ENCODE results near the gene FAM98B. TPM values are rescaled to one million over a fixed set of nuclear protein-coding genes. Genes with fewer than 3 reads are reported as not detected.
A peak's percentile ranks its signal among the peaks of the same experiment; 100 is the strongest.

The FAM98B gene
- total RNA-seq, 6 experiments from 2014 or later: 30.8 to 44.9 (median 40.1) TPM

GRCh38 chr15:38534691-38535090 is 80.8 kb downstream of the FAM98B start:
- no peaks in the 10 kb centered on the region for H3K9me3 Mint-ChIP-seq
- no peaks in the 10 kb centered on the region; the same call in 1 of the 2 replicates for H3K27me3 Mint-ChIP-seq (ENCODE audit: insufficient read depth)
- no peak for DNase-seq
- TF ChIP-seq, protein P1, sequence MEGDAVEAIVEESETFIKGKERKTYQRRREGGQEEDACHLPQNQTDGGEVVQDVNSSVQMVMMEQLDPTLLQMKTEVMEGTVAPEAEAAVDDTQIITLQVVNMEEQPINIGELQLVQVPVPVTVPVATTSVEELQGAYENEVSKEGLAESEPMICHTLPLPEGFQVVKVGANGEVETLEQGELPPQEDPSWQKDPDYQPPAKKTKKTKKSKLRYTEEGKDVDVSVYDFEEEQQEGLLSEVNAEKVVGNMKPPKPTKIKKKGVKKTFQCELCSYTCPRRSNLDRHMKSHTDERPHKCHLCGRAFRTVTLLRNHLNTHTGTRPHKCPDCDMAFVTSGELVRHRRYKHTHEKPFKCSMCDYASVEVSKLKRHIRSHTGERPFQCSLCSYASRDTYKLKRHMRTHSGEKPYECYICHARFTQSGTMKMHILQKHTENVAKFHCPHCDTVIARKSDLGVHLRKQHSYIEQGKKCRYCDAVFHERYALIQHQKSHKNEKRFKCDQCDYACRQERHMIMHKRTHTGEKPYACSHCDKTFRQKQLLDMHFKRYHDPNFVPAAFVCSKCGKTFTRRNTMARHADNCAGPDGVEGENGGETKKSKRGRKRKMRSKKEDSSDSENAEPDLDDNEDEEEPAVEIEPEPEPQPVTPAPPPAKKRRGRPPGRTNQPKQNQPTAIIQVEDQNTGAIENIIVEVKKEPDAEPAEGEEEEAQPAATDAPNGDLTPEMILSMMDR (IDR thresholded peaks at IDR 0.05): no peak
- H3K4me3 Mint-ChIP-seq: no peak overlapping the region
- no peaks in the 10 kb centered on the region for H3K36me3 Mint-ChIP-seq (ENCODE audit: low read depth)
- no peak overlapping the region for H3K27ac Mint-ChIP-seq
- peaks cover 71% of the 10 kb centered on the region for H3K4me1 Mint-ChIP-seq (ENCODE audit: low read depth)

DNA sequence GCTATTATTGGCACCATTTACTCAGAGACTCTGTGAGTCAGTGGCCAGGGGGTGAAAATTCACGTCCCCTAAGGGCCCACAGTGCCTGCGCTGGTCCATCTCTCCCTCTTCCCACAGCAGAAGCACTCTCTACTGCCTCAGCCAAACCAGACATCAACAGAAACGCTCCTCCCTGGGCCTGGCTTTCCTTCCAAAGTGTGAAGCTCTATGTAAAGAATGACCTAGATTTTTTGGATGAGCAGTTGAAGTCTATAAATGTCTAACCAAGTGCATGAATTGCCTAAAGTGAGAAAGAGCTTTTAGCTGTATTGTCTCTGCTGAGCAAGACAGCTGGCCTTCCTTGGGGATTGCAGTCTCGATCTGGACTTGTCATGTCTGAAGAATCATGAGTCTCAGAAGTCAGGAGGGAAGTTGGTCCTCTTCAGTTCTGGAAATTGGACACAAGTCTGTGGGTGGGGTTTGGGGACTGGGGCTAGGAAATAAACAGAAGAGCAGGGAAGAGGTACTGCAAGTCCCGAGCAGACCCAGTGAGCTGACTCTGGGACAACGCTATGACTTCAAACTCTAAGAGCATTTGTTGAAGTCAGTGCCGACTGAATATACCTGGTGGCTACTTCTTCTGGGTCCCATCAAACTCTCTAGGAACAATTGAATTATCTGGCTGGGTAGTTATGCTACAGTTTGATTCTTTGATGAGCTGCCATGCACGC is 81.7 kb downstream of the FAM98B start:
- peaks cover 71% of the 10 kb centered on the region for H3K4me1 Mint-ChIP-seq (ENCODE audit: low read depth)
- H3K4me3 Mint-ChIP-seq: peak overlapping the region; percentile 16
- peak; percentile 55 for DNase-seq
- H3K9me3 Mint-ChIP-seq: no peaks in the 10 kb centered on the region
- no peaks in the 10 kb centered on the region for H3K36me3 Mint-ChIP-seq (ENCODE audit: low read depth)
- TF ChIP-seq, protein P1 (IDR thresholded peaks at IDR 0.05): no peak
- H3K27ac Mint-ChIP-seq: peak overlapping the region; percentile 75
- H3K27me3 Mint-ChIP-seq (ENCODE audit: insufficient read depth): no peaks in the 10 kb centered on the region; the same call in 1 of the 2 replicates

DNA sequence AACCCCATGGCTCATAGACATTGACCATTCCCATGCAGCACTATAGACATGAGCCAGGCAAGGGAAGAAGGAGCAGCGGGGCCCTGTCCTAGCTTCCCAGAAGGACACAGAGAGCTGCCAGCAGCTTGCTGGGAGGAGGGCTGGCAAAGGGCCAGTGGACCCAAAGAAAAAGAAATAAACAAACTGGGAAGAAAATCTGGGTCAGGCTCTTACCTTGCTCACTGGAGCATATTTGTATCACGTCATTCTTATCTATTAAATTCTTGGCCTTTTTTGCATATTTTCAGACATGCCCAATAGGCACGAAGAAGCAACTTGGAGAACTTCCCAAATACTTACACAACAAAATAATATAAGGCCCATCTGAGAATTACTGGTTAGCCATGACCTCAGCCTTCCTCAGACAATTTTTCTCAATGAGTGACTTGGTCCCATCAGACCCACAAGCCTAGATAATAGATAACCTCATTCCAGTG is 82.3 kb downstream of the FAM98B start:
- peaks cover 70% of the 10 kb centered on the region for H3K4me1 Mint-ChIP-seq (ENCODE audit: low read depth)
- TF ChIP-seq, protein P1 (IDR thresholded peaks at IDR 0.05): no peak
- H3K4me3 Mint-ChIP-seq: 0 out of 2 replicates have a peak overlapping the region, but pooled peaks have one; percentile 16
- peak; percentile 95 for DNase-seq
- H3K36me3 Mint-ChIP-seq (ENCODE audit: low read depth): no peaks in the 10 kb centered on the region
- H3K27me3 Mint-ChIP-seq (ENCODE audit: insufficient read depth): no peaks in the 10 kb centered on the region; the same call in 1 of the 2 replicates
- peak overlapping the region; percentile 75 for H3K27ac Mint-ChIP-seq
- H3K9me3 Mint-ChIP-seq: no peaks in the 10 kb centered on the region

Other genes starting within 250 kb of the FAM98B start
- 10 to 100 TPM; 39.9 to 46.0 (median 41.7) TPM for gene SPRED1, start 201.3 kb upstream of the FAM98B start, total RNA-seq (2021; fragmentation: NEBNext Ultra II Directional; extraction: Animal tissue kit (Norgen Biotek cat#: 25700))
- under 1 TPM; 0.14 to 0.59 (median 0.37) TPM for gene RASGRP1, start 110.7 kb downstream of the FAM98B start, total RNA-seq (2021; fragmentation: NEBNext Ultra II Directional; extraction: Animal tissue kit (Norgen Biotek cat#: 25700))

All from HFFc6 (cell line).